ENCODE results near the gene PANX3.
A peak's percentile ranks its signal among the peaks of the same experiment; 100 is the strongest.

PANX3 gene

GRCh38 chr11:124618863-124619262 lies 7.6 kb downstream of the PANX3 start:
- no peak for DNase-seq

- DNase-seq, result peak; percentile 68
Measured at GRCh38 chr11:124622531-124623451, 11.6 kb downstream of the PANX3 start, which contains the start of gene TBRG1. Gene TBRG1 (plus strand): TSS chr11:124622864. CDS start chr11:124623084, 220 bp downstream.

GRCh38 chr11:124623861-124624525 lies 12.8 kb downstream of the PANX3 start:
- DNase-seq, result no peak

- no peak for DNase-seq
Measured at GRCh38 chr11:124625504-124626168, 14.4 kb downstream of the PANX3 start.

- no peak for DNase-seq
Measured at GRCh38 chr11:124627546-124627945, 16.3 kb downstream of the PANX3 start.

GRCh38 chr11:124629961-124630360 lies 18.7 kb downstream of the PANX3 start:
- DNase-seq, result no peak

- no peak for DNase-seq
Measured at GRCh38 chr11:124633355-124633754, 22.1 kb downstream of the PANX3 start.

GRCh38 chr11:124635932-124636331 lies 24.7 kb downstream of the PANX3 start:
- DNase-seq, result no peak

GRCh38 chr11:124638500-124638899 lies 27.3 kb downstream of the PANX3 start:
- DNase-seq, result no peak

- no peak for DNase-seq
Measured at GRCh38 chr11:124639186-124639585, 28.0 kb downstream of the PANX3 start.

GRCh38 chr11:124640666-124641065 lies 29.4 kb downstream of the PANX3 start:
- DNase-seq, result no peak

GRCh38 chr11:124642628-124643027 lies 31.4 kb downstream of the PANX3 start:
- DNase-seq, result no peak

- no peak for DNase-seq
Measured at GRCh38 chr11:124643042-124643604, 31.9 kb downstream of the PANX3 start.

- DNase-seq, result no peak
Measured at GRCh38 chr11:124643605-124644425, 32.6 kb downstream of the PANX3 start.

- DNase-seq, result no peak
Measured at GRCh38 chr11:124644426-124645280, 33.4 kb downstream of the PANX3 start.

- no peak for DNase-seq
Measured at GRCh38 chr11:124646148-124646547, 34.9 kb downstream of the PANX3 start.

- no peak for DNase-seq
Measured at GRCh38 chr11:124648610-124649009, 37.4 kb downstream of the PANX3 start.

GRCh38 chr11:124656774-124657630 lies 45.8 kb downstream of the PANX3 start:
- DNase-seq, result no peak

GRCh38 chr11:124657904-124658303 lies 46.7 kb downstream of the PANX3 start:
- no peak for DNase-seq

- DNase-seq, result no peak
Measured at GRCh38 chr11:124658501-124658900, 47.3 kb downstream of the PANX3 start.

Data from activated CD4-positive, alpha-beta T cell treated with anti-CD3 and anti-CD28 coated beads for 1 hour (primary cell).